Kidney tubule cell (primary cell): ENCODE measurements around the gene DESI2.
"Not testable (repeated sequence)": the region's sequence is repeated elsewhere in the genome, so short reads cannot be mapped to it uniquely, and the experiment has no call there.

Experiments
- DNase-seq: peaks from one replicate; pipeline ENCODE4 v3.0.0-alpha.2; 2018; ENCODE audit warnings: low spot score

DESI2 gene

GRCh38 chr1:244654108-244655038, 1.4 kb downstream of the DESI2 start:
- DNase-seq, result no peak

DNA sequence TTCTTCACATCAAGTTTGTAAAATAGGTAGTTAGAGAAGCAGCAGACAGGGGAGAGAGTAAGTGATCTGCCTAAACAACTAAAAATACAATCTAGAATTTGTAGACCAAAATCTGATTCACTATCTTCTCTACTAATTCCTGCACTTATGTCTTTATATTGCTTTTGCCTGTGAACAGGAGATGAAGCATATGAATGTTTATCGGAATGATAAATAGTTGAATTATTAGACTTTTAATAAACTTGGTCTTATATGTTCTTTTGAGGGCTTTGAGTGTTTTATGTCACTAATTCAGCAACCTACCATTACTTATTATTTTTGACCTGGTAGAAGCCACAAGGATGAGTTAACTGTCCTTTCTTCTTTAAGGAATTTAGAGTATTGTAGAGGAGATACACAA, 2.3 kb downstream of the DESI2 start:
- no peak for DNase-seq

GRCh38 chr1:244657421-244657820, 4.5 kb downstream of the DESI2 start:
- no peak for DNase-seq

GRCh38 chr1:244659694-244660093, 6.8 kb downstream of the DESI2 start:
- no peak for DNase-seq

GRCh38 chr1:244660595-244660994, 7.7 kb downstream of the DESI2 start:
- no peak for DNase-seq

DNA sequence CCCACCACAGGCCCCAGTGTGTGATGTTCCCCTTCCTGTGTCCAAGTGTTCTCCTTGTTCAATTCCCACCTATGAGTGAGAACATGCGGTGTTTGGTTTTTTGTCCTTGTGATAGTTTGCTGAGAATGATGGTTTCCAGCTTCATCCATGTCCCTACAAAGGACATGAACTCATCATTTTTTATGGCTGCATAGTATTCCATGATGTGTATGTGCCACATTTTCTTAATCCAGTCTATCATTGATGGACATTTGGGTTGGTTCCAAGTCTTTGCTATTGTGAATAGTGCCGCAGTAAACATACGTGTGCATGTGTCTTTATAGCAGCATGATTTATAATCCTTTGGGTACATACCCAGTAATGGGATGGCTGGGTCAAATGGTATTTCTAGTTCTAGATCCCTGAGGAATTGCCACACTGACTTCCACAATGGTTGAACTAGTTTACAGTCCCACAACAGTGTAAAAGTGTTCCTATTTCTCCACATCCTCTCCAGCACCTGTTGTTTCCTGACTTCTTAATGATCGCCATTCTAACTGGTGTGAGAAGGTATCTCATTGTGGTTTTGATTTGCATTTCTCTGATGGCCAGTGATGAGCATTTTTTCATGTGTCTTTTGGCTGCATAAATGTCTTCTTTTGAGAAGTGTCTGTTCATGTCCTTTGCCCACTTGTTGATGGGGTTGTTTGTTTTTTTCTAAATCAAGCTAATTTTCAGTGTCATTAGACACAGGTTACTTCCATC, 8.8 kb downstream of the DESI2 start:
- DNase-seq, result not testable (repeated sequence)

- DNase-seq, result peak; percentile 59
Observed at GRCh38 chr1:244662599-244662998, 9.7 kb downstream of the DESI2 start.

DNA sequence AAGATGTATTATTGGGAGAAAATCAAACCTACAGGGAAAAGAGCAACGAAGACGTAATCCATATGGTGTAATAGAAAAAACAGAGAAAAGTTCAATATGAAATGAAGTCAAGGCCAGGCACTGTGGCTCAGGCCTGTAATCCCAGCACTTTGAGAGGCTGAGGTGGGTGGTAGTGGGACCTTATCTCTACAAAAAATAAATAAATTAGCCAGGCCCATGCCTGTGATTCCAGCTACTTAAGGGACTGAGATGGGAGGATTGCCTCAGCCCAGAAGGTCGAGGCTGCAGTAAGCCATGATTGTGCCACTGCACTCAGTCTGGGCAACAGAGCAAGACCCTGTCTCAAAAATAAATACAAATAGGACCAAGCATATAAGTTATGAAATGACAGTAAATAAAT, 11.4 kb downstream of the DESI2 start:
- no peak for DNase-seq

DNA sequence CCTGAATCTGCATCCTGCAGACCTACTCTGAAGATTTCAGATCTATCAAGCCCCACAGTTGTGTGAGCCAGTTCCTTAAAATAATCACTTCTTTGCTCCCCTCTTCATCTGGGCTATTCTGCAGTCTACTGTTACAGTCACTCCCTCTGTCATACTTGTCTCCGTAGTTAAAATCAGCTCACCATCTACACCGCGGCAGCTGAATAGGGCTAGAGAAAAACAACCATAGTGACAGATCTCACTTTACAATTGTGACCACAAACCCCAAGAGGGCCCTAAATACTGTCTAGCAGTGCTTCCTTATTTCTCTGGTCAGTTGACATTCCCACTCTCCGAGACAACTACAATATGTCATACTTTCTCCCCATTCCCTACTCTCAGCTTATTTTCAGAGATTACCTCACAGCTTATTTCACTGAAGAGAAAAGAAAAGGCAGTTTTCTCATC, 12.9 kb downstream of the DESI2 start:
- DNase-seq, result no peak

DNA sequence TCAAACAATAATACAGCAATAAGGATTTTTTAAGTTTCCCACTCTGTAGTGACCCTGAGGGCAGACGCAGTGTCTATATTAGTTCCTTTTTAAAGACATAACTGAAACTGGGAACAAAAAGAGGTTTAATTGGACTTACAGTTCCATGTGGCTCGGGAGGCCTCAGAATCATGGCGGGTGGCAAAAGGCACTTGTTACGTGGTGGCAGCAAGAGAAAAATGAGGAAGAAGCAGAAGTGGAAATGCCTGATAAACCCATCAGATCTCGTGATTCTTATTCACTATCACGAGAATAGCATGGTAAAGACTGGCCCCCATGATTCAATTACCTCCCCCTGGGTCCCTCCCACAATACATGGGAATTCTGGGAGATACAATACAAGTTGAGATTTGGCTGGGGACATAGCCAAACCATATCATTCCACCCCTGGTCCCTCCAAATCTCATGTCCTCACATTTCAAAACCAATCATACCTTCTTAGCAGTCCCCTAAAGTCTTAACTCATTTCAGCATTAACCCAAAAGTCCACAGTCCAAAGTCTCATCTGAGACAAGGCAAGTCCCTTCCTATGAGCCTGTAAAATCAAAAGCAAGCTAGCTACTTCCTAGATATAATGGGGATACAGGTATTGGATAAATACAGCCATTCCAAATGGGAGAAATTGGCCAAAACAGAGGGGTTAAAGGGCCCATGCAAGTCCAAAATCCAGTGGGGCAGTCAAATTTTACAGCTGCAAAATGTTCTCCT, 13.9 kb downstream of the DESI2 start:
- not testable (repeated sequence) for DNase-seq

DNA sequence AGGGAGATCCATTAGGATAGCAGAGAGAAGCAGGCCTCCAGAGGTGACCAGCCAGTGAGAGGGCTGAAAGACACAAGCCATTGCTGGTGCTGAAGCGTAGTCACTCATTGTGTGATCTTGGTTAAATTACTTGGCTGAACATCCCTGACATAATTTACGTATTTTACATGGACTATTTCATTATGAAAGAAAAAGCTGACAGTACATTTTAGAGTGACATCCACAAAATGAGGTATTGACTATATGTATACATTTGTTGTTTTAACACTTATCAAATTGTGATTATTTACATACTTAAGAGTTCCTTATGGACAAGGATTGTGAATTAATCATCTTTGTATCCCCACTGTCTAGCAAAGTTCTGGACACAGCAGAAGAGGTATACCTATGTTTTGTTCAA, 14.9 kb downstream of the DESI2 start:
- no peak for DNase-seq

GRCh38 chr1:244672946-244673682, 20.2 kb downstream of the DESI2 start:
- DNase-seq, result no peak

DNA sequence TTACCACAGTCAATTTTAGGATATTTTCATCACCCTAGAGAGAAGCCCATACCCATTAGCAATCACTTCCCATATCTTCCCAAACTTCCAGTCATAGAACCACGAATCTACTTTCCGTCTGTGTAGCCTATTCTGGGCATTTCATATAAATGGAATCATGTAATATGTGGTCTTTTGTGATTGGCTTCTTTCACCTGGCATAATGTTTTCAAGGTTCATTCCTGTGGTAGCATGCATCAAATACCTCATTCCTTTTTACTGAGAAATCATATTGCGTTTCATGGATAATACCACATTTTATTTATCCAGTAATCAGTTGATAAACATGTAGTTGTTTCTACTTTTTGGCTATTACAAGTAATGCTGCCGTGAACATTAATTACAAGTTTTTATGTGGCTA, 21.5 kb downstream of the DESI2 start:
- DNase-seq, result no peak

- DNase-seq, result no peak
Observed at GRCh38 chr1:244675167-244675566, 22.2 kb downstream of the DESI2 start.

DNA sequence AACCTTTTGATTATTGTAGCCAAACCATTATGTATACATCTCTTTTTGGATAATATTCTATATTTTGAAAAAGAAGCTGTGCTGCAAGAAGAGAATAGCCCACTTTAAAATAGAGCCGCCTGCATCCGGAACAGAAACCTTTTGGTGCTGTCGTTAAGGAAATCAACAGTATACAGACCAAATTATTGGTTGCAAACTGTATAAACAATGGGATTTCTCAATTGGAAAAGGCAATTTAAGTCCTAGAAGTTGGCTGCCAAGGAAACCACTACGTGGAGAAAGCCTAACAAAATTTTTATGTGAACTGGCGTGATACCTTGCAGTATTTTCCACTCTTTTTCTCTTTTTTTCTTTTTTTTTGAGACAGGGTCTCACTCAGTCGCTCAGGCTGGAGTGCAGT, 25.8 kb downstream of the DESI2 start:
- no peak for DNase-seq

- DNase-seq, result no peak
Observed at GRCh38 chr1:244680667-244681066, 27.7 kb downstream of the DESI2 start.

DNA sequence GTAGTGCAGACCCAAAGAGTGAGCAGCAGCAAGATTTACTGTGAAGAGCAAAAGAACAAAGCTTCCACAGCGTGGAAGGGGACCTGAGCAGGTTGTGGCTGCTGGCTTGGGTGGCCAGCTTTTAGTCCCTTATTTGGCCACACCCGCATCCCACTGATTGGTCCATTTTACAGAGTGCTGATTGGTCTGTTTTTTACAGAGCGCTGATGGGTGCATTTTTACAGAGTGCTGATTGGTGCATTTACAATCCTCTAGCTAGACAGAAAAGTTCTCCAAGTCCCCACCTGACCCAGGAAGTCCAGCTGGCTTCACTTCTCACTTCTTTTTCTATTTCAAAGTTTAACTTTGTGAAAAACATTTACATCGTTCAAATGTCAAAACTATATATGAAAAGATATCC, 29.2 kb downstream of the DESI2 start:
- not testable (repeated sequence) for DNase-seq

GRCh38 chr1:244695937-244696336, 43.0 kb downstream of the DESI2 start:
- no peak for DNase-seq

- DNase-seq, result no peak
Observed at GRCh38 chr1:244699741-244700140, 46.8 kb downstream of the DESI2 start.

DNA sequence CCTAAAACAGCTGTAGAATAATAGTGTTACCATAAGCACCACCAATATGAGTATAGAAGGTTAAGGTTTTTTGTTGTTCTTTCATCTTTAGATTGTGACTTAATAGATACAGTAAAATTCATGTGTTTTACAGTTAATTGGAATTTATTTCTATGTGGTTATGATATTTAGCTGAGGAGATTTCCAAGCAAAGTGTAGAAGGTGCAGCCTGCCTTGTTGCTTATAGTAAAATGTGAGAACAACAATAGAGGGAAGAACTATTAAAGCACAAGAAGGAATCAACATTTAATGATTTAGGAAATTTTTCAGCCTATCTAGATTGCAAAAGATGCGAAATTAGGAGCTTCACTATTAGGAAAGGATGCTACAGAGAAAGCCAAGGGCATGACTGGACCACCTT, 47.9 kb downstream of the DESI2 start:
- DNase-seq, result no peak

- DNase-seq, result no peak
Observed at GRCh38 chr1:244702620-244703019, 49.7 kb downstream of the DESI2 start.

DNA sequence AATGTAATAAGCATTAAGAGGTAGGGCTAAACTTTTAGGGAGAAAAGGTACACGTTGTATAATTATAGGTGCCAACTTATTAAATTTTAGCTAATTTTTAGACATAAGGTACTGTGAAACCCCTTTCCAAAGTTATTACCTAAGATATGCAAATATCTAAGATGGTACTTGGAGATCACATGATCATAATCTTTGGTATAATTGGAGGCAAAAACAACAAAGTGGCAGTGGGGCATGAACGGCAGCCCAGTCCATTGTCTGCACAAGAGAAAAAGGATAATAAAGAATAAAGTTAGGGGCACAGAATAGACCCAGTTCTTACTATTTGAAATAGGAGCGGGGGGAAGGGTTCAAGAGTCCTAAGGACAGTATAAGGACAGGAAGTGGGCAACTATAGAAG, 51.2 kb downstream of the DESI2 start:
- no peak for DNase-seq
